Heart left ventricle (tissue), 16 donors: Measurements from ENCODE around the gene SUSD5. TPM values are rescaled to one million over a fixed set of nuclear protein-coding genes. Genes with fewer than 3 reads are reported as not detected.

ENCODE experiments used
- ATAC-seq, 4 donors: fragments of 200-7000 bp; cut with Tn5 transposase; one replicate each; pipeline ENCODE4 v1.9.1; 2020 to 2022; ENCODE audit warnings: moderate library complexity in 4 of 4, mild to moderate bottlenecking in 3 of 4, moderate number of reproducible peaks in 1 of 4
- DNase-seq, 5 donors: peaks; one replicate each; pipeline ENCODE4 v3.0.0-alpha.2; 2020
- H3K27ac ChIP-seq, 12 donors: fragments of 200-600 bp; sonication (generic) in 4 of 12; one replicate each; pipeline versions ENCODE4 v1.5.0 to v1.8.0; 2016 to 2022; ENCODE audit warnings: mild to moderate bottlenecking in 2 of 12
- H3K27me3 ChIP-seq, 9 donors: fragments of 200-600 bp; sonication (generic) in 2 of 9; one replicate each; pipeline versions ENCODE4 v1.5.1 to v1.8.0; 2016 to 2022; ENCODE audit warnings: mild to moderate bottlenecking in 3 of 9
- H3K36me3 ChIP-seq, 9 donors: fragments of 200-600 bp; sonication (generic) in 2 of 9; one replicate each; pipeline versions ENCODE4 v1.5.0 to v1.8.0; 2018 to 2022; ENCODE audit warnings: mild to moderate bottlenecking in 2 of 9
- H3K4me1 ChIP-seq, 12 donors: fragments of 200-600 bp; sonication (generic) in 4 of 12; one replicate each; pipeline versions ENCODE4 v1.5.0 to v1.8.0; 2016 to 2022; ENCODE audit warnings: mild to moderate bottlenecking in 3 of 12
- H3K4me3 ChIP-seq, 12 donors: fragments of 200-600 bp; sonication (generic) in 4 of 12; one replicate each; pipeline versions ENCODE4 v1.5.0 to v1.8.0; 2017 to 2022; ENCODE audit warnings: mild to moderate bottlenecking in 9 of 12, moderate library complexity in 4 of 12
- H3K9me3 ChIP-seq, 12 donors: fragments of 200-600 bp; sonication (generic) in 4 of 12; one replicate each; pipeline versions ENCODE4 v1.5.0 to v1.8.0; 2016 to 2022; ENCODE audit warnings: mild to moderate bottlenecking in 1 of 12
- CTCF ChIP-seq, 12 donors: fragments of 200-600 bp; sonication (generic) in 4 of 12; IDR thresholded peaks; one replicate each; pipeline versions ENCODE4 v1.5.0 to v1.8.0; 2018 to 2022; ENCODE audit warnings: antibody characterized with exemption in 12 of 12, mild to moderate bottlenecking in 5 of 12
- POLR2A ChIP-seq, 2 donors: fragments of 450-650 bp; IDR thresholded peaks; one replicate each; pipeline ENCODE4 v1.6.1; 2017; ENCODE audit warnings: antibody characterized with exemption in 2 of 2, mild to moderate bottlenecking in 2 of 2, moderate library complexity in 2 of 2
- WGBS, 4 donors: extraction: QIAGEN DNeasy Blood & Tissue Kit in 2 of 4; methylation state at CpG; one replicate each; pipeline versions ENCODE4 v1.1.5 to v1.1.7; 2013 to 2018; 5-methylcytosine and 5-hydroxymethylcytosine counted together
- intact Hi-C, 10 donors: fragments of 100-400 bp; cut with DNase I; formaldehyde crosslinking; loops; one replicate each; pipeline versions ENCODE4 v1.11.1 to v1.14.2; 2022
- polyA plus RNA-seq, 2 donors: library from polyadenylated mRNA; stranded (reverse); fragments of 200-250 nt; gene quantifications; one replicate each; pipeline ENCODE4 v1.2.3, GENCODE V29; 2013
- total RNA-seq, 9 donors: library from RNA; depleted of rRNA in 2 of 9; stranded (reverse); fragments of >200 nt in 2 of 9; fragmentation: NEBNext Ultra II Directional in 3 of 9; extraction: Animal tissue kit (Norgen Biotek cat#: 25700) in 3 of 9; gene quantifications; one replicate each; pipeline versions ENCODE4 v1.1.0 to v1.2.4, GENCODE V29; 2016 to 2023
- donor health status: ischemic (EF 13 %, LVEDD 7.1; RV severe dilation, severe dysfunction).
- donor health status: healthy with polysubstance abuse.
- donor health status: DM: no; HTN: yes; CAD: no.
- donor health status: DM: no; HTN: no; CAD: no.
- donor health status: ischemic (EF 25% LVEDD 6.9; RV normal size, moderate dysfunction).
- donor health status: ischemic (EF 25% LVEDD 5.7; RV mildly dilated, moderate dysfunction).
- donor health status: healthy.
- donor health status: DM: yes; HTN: yes; CAD: no.
- donor health status: ischemic (EF 35%, LVEDD 5.7; RV mildly dilated, moderate dysfunction).
- donor health status: nonischemic (EF 11% LVEDD 7.7; RV severe dilation, severe dysfunction).
- donor health status: DM: yes; HTN: yes; CAD: no.
- donor health status: PGD.
- donor health status: ischemic (EF 29% LVEDD 5.4; RV normal size, mild dysfunction).
- donor health status: nonischemic (EF 23%, LVEDD 6.1; RV moderate dilation, normal function).

Gene SUSD5
- total and polyA plus RNA-seq, 11 donors = 0.49 to 20.3 (median 1.1) TPM

GRCh38 chr3:33229066-33229465 lies 10.5 kb upstream of the SUSD5 start:
- intact Hi-C loops = loop anchor here in 1 of 10 donors (10.0 kb wide), 1 partner anchor 94 kb away; no protein-coding TSS in a partner anchor

GRCh38 chr3:33221241-33221640 lies 2.6 kb upstream of the SUSD5 start:
- DNase-seq = no peak
- no peak overlapping the region for H3K27ac ChIP-seq
- no peak for ATAC-seq
- intact Hi-C loops = loop anchor here in 2 of 10 donors (5.0 to 10.0 kb wide), 2 partner anchors 86 to 89 kb away; no protein-coding TSS in a partner anchor
- H3K4me3 ChIP-seq = no peak overlapping the region
- H3K9me3 ChIP-seq = no peaks in the 10 kb centered on the region
- H3K36me3 ChIP-seq = no peaks in the 10 kb centered on the region
- H3K27me3 ChIP-seq = peaks cover 0 to 37% (median 11%) of the 10 kb centered on the region in 9 donors
- 78 to 80% (median 79%) methylated on average over 3 of the region's 3 CpGs for WGBS, 4 donors
- peaks cover 0 to 14% (median 0%) of the 10 kb centered on the region in 12 donors for H3K4me1 ChIP-seq
- TF ChIP-seq POLR2A (IDR thresholded peaks at IDR 0.05) (no peak), CTCF (IDR thresholded peaks at IDR 0.05) (no peak)

More at GRCh38 chr3:33229066-33229465, 10.5 kb upstream of the SUSD5 start:
- no peak overlapping the region for H3K27ac ChIP-seq
- H3K4me1 ChIP-seq = no peaks in the 10 kb centered on the region
- DNase-seq (no peak), ATAC-seq (no peak)
- H3K27me3 ChIP-seq = no peaks in the 10 kb centered on the region
- no peak overlapping the region for H3K4me3 ChIP-seq
- no peaks in the 10 kb centered on the region for H3K36me3 ChIP-seq
- WGBS, 4 donors = 66 to 80% (median 79%) methylated on average over 3 of the region's 3 CpGs
- TF ChIP-seq POLR2A (IDR thresholded peaks at IDR 0.05) = no peak
- no peaks in the 10 kb centered on the region for H3K9me3 ChIP-seq

- no peak for TF ChIP-seq CTCF (IDR thresholded peaks at IDR 0.05)
- TF ChIP-seq POLR2A (IDR thresholded peaks at IDR 0.05) = no peak
- Histone ChIP-seq H3K27me3 (peaks cover 0 to 51% (median 11%) of the 10 kb centered on the region in 9 donors), H3K4me1 (peaks cover 0 to 14% (median 0%) of the 10 kb centered on the region in 12 donors), H3K9me3 (peaks cover 0 to 4% (median 0%) of the 10 kb centered on the region in 12 donors), H3K27ac (peak overlapping the region in 1 of 12 donors; percentile 50), H3K4me3 (peak overlapping the region; percentile 20 to 59 (median 48)), H3K36me3 (no peaks in the 10 kb centered on the region)
- DNase-seq (no peak), ATAC-seq (no peak)
- 9 to 28% (median 10%) methylated on average over 7 to 15 of the region's 15 CpGs for WGBS, 4 donors
- intact Hi-C loops = no loop called here
Observed at GRCh38 chr3:33219175-33219487, 521 bp upstream of the SUSD5 start.

- no peak for ATAC-seq
- intact Hi-C loops = no loop called here
- H3K4me1 ChIP-seq = peaks cover 0 to 14% (median 0%) of the 10 kb centered on the region in 12 donors
- peak overlapping the region in 1 of 12 donors; percentile 50 for H3K27ac ChIP-seq
- H3K27me3 ChIP-seq = peaks cover 0 to 51% (median 11%) of the 10 kb centered on the region in 9 donors
- peak overlapping the region; percentile 20 to 59 (median 48) for H3K4me3 ChIP-seq
- TF ChIP-seq CTCF (IDR thresholded peaks at IDR 0.05) = no peak
- TF ChIP-seq POLR2A (IDR thresholded peaks at IDR 0.05) = no peak
- no peak for DNase-seq
- H3K36me3 ChIP-seq = no peaks in the 10 kb centered on the region
- WGBS, 4 donors = 4 to 5% (median 5%) methylated on average over 19 of the region's 19 CpGs
- H3K9me3 ChIP-seq = peaks cover 0 to 4% (median 0%) of the 10 kb centered on the region in 12 donors
Observed at GRCh38 chr3:33217866-33218445, 654 bp downstream of the SUSD5 start.
